ENCODE measurements around the gene ZNF467.

- TF ChIP-seq BACH2 (CRISPR knock-in tag; IDR thresholded peaks at IDR 0.05; ENCODE audit: borderline replicate concordance) (no peak), GLIS3 (CRISPR knock-in tag; IDR thresholded peaks at IDR 0.05) (no peak)
These were observed 29.7 kb downstream of the ZNF467 start for GRCh38 chr7:149743476-149744255.

Measured in SK-N-SH treated with all-trans-retinoic acid at 6 μM for 48 hours (cell line).